ENCODE measurements around the gene AFF1.

AFF1 gene

GRCh38 chr4:86934771-86935565, at the start of gene AFF1:
Gene AFF1 (plus strand): TSS chr4:86935011. CDS start chr4:86948534, 13,523 bp downstream.
- DNase-seq, result peak; percentile 85

DNA sequence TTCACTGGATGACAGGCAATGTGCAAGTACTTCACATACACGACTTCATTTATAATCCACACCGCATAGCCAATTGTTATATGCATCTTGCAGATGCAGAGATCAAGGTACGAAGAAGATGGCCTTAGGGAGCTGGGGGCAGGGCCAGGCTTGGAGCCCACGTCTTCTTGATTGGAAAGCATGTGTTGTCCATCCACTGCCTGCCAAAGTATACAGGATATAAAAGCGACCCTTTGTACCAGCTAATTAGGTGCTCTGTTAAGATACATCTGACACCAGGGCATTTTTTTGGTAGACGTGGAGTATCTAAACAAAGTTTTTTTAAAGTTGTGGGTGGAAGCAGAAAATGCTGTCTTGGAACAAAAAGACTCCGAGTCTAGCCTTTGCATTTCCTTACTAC, 44.0 kb upstream of the AFF1 start:
- no peak for DNase-seq

- peak; percentile 36 for DNase-seq
These were observed 42.8 kb upstream of the AFF1 start, which contains the start of gene C4orf36 for GRCh38 chr4:86891762-86892635. Gene C4orf36 (minus strand): TSS chr4:86892422. CDS start chr4:86891520, 902 bp downstream.

GRCh38 chr4:86892636-86892960, 42.2 kb upstream of the AFF1 start:
- no peak for DNase-seq

GRCh38 chr4:86893136-86893535, 41.7 kb upstream of the AFF1 start:
- DNase-seq, result no peak

DNA sequence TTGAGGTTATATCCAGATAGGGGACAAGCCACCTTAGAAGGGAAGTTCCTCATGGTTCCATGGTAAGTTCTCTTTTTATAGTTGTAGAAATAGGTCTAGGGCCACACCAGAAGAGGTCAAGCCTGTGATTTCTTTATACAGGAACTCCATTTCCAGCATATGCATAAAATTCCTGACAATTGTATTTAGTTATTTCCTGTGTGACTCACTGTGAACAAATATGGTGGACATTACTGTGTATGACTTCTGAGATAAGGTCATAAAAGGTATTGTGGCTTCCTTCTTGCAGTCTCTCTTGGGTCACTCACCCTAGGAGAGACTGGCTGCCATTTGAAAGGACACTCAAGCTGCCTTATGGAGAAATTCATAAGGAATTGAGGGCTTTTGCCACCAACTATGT, 40.4 kb upstream of the AFF1 start:
- DNase-seq, result peak; percentile 19

GRCh38 chr4:86895692-86896488, 38.9 kb upstream of the AFF1 start:
- no peak for DNase-seq

DNA sequence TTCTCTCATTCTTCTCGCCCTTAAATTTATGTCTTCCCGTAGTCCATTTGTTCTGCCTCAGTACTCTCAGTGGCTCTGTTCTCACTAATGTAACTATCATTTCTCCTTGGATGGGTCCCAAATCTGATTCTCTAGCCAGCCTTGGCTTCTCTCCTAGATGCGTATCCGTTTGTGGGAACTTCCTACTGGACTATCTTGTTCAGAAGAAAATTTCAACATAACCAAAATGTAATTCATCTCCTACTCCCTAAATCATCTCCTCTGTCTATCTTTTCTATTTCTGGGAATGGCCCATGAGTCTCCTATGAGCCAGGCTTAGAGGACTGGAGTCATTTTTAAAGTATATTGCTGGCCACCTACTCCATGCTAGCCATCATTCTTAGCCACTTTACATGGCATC, 38.2 kb upstream of the AFF1 start:
- DNase-seq, result no peak

- no peak for DNase-seq
These were observed 36.2 kb upstream of the AFF1 start for GRCh38 chr4:86898562-86898961.

GRCh38 chr4:86901864-86902263, 32.9 kb upstream of the AFF1 start:
- no peak for DNase-seq

GRCh38 chr4:86908251-86908657, 26.6 kb upstream of the AFF1 start:
- DNase-seq, result no peak

DNA sequence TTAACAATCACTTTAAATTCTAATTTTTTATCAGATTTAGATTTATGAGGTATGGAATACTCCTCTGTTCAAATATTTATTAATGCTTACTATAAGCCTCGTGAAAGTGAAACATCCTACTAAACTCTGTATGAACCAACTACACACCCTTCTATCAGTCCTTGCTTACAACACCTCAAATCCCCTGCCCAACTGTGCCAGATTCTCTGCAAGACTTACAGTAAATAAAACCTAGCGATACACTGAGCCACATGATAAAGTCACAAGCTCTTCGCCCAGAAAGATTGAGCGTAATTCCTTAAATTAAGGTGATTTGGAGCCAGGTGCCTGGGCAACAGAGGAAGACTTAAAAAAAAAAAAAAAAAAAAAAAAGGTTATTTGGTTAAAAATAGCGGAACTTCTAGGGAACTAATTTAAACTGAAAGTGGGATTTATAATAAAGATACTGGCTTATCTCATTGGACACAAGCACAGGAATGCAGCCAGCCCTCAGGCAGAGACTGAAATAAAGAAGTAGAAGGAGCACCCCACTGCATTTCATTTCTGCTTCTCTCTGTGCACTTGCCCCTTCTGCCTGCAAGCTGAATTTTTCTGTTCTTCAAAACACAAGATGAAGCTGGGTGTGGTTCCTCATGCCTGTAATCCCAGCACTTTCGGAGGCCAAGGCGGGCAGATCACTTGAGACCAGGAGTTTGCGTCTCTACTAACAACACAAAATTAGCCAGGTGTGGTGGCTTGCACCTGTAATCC, 25.1 kb upstream of the AFF1 start:
- DNase-seq, result no peak

- no peak for DNase-seq
These were observed 24.4 kb upstream of the AFF1 start for GRCh38 chr4:86910369-86910768.

GRCh38 chr4:86910820-86911684, 23.8 kb upstream of the AFF1 start:
- no peak for DNase-seq

- no peak for DNase-seq
These were observed 18.4 kb upstream of the AFF1 start for GRCh38 chr4:86916392-86916791.

- DNase-seq, result peak; percentile 54
These were observed 17.4 kb upstream of the AFF1 start for GRCh38 chr4:86917212-86918039.

DNA sequence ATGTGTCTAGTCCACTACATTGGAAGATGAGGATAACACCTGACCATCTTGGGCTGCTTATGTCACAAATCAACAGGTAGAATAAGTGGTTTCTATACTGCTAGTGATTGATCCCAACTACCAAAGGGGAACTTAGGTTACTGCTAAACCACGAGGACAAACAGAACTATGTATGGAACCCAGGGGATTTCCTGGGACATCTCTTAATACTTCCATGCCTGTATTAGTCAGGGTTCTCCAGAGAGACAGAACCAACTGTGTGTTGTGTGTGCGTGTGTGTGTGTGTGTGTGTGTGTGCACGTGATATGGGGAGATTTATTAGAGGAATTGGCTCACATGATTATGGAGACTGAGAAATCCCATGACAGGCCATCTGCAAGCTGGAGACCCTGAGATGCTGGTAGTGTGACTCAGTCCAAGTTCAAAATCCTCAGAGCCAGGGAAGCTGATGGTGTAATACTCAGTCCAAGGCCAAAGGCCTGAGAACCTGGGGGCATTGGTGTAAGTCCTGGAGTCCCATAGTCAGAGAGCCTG, 16.2 kb upstream of the AFF1 start:
- peak; percentile 61 for DNase-seq

DNA sequence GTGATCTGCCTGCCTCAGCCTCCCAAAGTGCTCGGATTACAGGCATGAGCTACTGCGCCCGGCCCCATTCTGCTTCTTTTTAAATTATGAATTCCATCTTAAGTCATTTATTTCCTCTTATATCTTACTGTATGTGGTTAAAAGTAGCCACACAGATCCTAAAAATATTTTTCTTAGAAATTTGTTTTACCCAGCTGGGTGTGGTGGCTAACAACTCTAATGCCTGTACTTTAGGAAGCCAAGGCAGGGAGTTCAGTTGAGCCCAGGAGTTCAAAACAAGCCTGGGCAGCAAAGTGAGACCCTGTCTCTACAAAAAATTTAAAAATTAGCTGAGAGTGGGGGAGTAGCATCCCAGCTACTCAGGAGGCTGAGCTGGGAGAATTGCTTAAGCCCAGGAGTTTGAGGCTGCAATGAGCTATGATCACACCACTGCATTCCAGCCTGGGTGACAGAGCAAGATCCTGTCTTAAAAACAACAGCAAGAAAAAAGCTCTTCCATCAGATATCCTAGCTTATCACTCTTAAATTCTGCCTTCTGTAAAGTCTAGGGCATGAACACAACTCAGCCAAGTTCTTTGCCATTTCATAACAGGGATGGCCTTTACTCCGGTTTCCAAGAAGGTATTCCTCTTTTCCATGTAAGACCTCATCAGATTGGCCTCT, 15.1 kb upstream of the AFF1 start:
- peak; percentile 57 for DNase-seq

DNA sequence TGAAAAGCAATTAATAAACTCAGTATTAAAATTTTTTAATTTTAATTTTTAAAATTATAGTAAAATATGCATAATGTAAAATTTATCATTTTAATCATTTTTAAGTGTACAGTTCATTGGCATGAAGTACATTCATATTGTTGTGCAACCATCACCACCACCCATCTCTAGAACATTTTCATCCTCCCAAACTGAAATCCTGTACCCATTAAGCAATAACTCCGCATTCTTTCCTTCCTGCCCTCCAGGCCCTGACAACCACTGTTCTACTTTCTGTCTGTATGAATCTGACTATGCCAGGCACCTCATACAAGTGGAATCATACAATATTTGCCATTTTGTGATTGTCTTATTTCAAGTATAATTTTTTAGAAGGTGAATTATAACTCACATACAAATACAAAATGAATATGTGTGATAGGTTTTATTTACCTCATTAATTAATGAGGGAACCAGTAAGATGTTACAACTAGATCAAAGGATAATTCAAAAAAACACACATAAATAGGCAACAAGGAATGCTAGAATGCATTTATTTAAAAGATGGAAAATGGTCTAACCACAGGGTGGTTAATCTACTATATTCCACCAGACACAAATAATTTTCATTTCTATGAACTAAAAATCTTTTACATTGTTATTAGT, 13.1 kb upstream of the AFF1 start:
- DNase-seq, result peak; percentile 73

Measured in NCI-H226 (cell line).